ENCODE results near the gene DDX55.
"Not testable (repeated sequence)": the region's sequence is repeated elsewhere in the genome, so short reads cannot be mapped to it uniquely, and the experiment has no call there.

DDX55 gene, protein sequence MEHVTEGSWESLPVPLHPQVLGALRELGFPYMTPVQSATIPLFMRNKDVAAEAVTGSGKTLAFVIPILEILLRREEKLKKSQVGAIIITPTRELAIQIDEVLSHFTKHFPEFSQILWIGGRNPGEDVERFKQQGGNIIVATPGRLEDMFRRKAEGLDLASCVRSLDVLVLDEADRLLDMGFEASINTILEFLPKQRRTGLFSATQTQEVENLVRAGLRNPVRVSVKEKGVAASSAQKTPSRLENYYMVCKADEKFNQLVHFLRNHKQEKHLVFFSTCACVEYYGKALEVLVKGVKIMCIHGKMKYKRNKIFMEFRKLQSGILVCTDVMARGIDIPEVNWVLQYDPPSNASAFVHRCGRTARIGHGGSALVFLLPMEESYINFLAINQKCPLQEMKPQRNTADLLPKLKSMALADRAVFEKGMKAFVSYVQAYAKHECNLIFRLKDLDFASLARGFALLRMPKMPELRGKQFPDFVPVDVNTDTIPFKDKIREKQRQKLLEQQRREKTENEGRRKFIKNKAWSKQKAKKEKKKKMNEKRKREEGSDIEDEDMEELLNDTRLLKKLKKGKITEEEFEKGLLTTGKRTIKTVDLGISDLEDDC
- 47.8 reads per million, percentile 67 among the genes with 10 or more reads in this experiment for total RNA-seq

DNA sequence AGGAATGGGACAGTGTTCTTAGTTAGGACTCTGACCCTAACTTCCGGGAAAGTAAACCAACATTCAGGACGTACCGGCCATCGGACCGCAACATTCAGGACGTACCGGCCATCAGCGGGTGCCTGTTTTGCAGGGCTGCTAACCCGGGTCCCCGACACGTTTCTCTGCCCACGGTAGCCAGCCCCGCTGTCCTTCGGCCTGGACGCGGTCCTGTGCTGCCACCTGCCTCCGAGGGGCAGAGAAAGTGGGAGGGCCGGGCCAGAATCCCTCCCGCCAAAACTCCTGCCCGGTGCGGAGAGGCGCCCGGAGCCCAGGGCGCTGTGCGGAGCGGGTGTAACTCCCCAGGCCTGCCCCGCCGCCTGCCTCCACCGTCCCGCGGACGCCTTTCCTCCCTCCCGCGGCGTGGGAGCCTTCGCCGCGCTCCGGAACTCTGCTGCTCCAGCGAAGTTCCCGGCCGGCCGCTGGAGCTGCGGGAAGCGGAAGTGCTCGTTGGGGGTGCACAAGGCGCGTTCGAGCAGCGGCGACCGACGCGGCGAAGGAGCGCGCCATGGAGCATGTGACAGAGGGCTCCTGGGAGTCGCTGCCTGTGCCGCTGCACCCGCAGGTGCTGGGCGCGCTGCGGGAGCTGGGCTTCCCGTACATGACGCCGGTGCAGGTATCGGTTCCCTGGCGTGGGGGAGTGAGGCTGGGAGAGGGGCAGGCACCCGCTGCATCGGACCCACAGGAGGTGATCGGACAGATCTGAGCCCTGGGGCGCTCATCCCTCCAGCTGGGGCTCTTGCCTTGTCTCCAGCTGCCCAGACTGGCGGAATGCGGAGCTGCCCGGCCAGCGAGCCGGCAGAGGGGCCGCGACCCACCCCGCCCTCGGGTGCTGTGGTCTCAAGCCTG is at the start of gene DDX55:
Gene DDX55 (plus strand): TSS at position 498 of the 888 bp plus-strand sequence. CDS start 50 bp downstream, at position 548.
- peak; percentile 85 for DNase-seq

DNA sequence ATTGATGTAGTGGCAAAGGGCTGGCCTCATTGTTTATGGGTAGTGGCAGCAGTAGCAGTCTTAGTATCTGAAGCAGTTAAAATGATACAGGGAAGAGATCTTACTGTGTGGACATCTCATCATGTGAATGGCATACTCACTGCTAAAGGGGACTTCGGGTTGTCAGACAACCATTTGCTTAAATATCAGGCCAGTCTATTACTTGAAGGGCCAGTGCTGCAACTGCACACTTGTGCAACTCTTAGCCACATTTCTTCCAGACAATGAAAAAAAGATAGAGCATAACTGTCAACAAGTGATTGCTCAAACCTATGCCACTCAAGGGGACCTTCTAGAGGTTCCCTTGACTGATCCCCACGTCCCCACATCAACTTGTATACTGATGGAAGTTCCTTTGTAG is 47.8 kb upstream of the DDX55 start:
- not testable (repeated sequence) for DNase-seq

DNA sequence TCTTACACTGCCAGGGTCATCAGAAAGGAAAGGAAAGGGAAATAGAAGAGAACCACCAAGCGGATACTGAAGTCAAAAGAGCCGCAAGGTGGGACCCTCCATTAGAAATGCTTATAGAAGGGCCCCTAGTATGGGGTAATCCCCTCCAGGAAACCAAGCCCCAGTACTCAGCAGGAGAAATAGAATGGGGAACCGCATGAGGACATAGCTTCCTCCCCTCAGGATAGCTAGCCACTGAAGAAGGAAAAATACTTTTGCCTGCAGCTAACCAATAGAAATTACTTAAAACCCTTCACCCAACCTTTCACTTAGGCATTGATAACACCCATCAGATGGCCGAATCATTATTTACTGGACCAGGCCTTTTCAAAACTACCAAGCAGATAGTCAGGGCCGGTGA is 47.1 kb upstream of the DDX55 start:
- not testable (repeated sequence) for DNase-seq

DNA sequence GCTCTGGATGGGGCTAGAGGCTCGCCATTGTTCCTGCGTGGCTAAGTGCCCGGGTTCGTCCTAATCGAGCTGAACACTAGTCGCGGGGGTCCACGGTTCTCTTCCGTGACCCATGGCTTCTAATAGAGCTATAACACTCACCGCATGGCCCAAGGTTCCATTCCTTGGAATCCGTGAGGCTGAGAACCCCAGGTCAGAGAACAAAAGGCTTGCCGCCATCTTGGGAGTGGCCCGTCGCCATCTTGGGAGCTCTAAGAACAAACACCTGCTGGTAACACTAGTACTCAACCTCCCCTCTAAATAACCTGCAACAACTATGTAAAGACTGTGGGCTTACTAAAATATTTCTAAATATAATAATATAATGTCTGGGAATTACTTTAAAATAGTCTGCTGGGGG is 43.4 kb upstream of the DDX55 start:
- not testable (repeated sequence) for DNase-seq

DNA sequence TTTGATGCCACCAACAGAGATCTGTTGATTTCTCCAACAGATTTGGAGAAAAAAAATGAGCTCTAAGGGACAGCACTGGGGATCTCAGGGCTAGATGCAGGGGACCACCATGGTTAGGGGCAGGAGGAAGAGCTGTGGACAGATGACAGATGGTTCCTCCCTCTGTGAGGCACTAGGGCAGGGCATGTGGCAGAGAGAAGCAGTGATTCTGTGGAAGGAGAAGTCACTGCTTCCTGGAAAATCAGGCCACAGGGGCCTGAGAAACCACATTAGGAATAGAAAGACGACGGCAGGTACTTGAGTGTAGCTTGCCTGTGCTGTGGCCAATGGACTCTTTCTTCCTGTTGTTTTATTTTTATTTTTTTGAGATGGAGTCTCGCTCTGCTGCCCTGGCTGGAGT is 42.4 kb upstream of the DDX55 start:
- no peak for DNase-seq

DNA sequence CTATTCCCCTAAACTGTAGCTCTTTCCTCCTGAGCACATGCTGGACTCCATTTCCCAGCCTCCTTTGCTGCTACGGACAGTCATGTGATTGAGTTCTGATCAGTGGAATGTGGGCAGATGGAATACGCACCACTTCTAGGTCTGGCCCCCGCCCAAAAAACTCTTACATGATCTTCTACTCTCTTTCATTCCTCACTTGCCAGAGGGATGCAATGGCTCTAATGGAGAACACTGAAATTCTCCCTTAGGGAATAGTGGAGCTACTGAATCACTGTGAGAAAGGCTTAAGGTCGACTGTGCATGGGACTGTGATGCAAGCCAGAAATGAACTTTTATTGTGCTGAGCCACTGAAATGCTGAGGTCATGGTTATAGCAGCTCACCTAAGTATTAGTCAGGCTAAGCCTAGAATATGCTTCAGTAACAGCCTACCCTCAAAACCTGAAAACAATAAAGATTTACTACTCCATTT is 30.5 kb upstream of the DDX55 start:
- no peak for DNase-seq

DNA sequence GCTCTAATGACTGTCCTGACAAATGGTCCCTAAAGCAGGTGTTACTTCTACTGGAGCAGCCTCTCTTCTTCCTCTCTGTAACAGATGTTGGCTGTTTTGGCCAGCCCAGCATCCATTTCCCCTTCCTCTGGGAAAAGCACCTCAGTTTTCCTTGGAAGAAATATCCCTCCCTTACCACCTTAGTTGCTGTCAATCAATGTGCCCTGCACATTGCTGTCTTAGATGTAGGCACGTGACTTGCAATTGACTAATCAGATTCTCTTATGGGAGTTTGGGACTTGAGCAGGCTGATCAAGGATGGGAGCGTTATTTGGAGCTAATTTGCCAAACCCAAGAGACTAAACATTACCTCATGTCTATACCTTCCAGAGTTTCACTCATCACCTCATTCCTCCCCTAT is 29.5 kb upstream of the DDX55 start:
- no peak for DNase-seq

DNA sequence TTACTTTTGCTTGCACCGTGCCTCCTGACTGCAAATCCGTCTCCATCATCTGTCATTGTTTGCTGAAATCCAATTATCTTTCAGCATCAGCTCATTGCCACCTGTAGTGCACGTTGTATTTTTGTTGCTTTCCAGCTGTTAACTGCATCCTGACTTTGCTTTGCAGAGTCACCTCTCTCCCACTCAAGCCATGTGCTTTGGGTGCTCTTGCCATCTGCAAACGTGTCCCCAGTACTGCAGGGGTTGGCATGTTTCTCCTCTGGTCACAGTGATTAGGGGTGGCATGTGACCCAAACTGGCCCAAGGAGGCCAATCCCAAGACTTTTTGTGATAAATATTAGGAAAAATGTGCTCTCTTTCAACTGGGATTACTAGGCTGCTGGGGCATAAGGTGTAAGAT is 28.0 kb upstream of the DDX55 start:
- no peak for DNase-seq

DNA sequence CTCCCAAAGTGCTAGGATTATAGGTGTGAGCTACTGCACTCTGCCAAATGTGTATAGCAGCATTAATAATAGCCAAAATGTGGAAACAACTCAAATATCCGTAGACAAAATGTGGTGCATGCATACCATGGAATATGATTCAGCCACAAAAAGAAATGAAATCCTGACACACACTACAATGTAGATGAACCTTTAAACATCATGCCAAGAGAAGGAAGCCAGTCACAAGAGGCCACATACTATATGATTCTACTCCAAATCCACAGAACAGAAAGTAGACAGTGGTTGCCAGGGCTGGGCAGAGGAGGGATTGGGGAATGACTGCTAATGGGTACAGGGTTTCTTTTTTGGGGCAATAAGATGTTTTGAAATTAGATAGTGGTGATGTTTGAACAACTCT is 25.3 kb upstream of the DDX55 start:
- DNase-seq: no peak

DNA sequence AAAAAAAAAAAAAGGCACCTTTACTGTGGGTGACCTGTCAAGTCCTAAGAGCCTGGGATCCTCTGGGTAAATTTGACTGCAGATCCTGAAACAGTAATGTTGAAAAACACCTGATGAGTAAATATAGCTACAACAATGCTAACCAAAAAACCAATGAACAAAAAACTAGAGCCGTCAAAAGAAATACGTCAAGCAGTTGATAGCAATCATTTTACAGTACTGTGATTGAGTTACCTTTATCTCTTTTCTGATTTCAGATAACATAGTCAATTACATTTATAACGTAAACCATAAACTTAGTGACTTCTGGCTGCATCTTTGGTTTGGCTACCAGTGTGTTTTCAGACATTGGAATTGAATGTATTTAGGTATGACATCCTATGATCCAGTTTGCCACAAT is 23.7 kb upstream of the DDX55 start:
- no peak for DNase-seq

DNA sequence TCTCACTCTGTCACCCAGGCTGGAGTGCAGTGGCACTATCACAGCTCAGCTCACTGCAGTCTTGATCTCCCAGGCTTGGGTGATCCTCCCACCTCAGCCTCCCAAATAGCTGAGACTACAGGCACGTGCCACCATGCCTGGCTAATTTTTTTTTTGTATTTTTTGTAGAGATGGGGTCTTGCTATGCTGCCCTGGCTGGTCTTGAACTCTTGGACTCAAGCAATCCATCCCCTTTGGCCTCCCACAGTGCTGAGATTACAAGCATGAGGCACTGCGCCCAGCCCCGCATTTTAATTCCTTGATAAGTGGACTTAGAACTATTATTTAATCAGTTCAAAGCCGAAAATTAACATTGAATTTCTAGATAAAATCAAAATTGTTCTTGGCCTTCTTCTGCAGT is 23.1 kb upstream of the DDX55 start:
- DNase-seq: not testable (repeated sequence)

DNA sequence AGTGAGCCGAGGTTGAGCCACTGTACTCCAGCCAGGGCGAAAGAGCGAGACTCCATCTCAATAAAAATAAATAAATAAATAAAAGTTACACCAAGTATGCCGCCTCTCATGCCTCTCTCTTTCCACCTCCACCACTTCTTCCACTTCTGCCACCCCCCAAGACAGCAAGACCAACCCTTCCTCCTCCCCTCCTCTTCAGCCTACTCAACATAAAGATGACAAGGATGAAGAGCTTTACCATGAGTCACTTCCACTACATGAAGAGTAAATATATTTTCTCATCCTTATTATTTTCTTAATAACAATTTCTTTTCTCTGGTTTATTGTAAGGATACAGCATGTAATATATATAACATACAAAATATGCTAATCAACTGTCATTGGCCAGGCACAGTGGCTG is 21.1 kb upstream of the DDX55 start:
- no peak for DNase-seq

DNA sequence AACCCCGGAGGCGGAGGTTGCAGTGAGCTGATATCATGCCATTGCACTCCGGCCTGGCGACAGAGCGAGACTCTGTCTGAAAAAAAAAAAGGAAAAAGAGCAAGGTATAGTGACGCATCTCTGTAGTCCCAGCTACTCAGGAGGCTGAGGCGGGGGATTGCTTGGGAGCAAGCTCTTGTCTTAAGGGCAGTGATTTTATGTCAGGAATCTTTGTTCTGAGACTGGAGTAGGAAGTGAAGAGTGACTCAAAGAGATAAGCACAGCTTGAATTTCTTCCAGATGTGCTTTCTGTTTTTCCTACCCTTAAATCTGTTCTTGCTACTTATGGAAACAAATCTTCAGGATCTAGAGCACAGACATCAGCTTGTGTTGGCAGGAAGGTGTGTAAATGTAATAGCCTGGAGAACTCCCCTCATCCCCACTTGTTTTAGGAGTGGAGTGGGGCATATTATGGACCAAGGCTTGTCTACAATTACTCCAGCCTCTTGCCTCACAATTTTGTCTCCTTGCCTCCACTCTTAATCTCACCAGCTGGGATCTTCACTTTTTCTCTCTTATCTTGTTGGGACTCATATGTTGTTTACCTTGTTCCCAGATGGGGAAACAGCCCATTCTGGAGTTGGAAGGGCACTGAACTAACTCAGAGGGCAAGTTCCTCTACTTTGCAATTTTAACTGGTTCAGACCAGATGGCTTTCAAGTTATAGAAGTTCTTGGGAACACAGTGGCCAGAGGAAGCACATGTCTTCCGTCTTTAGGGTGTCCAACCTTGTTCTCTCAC is 10.0 kb upstream of the DDX55 start:
- no peak for DNase-seq

DNA sequence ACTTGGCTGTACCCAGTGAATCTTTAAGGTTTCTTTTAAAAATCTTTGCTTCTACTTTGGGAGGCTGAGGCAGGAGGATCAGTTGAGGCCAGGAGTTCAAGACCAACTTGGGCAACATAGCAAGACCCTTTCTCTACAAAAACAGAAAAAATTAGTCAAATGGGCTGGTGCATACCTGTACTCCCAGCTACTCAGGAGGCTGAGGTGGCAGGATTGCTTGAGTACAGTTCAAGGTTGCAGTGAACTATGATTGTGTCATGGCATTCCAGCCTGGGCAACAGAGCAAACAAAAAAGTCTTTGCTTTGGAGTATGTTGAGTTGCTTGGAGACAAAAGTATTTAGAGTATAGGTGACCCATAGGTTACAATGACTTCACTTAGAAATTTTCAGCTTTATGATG is 6.2 kb upstream of the DDX55 start:
- DNase-seq: no peak

DNA sequence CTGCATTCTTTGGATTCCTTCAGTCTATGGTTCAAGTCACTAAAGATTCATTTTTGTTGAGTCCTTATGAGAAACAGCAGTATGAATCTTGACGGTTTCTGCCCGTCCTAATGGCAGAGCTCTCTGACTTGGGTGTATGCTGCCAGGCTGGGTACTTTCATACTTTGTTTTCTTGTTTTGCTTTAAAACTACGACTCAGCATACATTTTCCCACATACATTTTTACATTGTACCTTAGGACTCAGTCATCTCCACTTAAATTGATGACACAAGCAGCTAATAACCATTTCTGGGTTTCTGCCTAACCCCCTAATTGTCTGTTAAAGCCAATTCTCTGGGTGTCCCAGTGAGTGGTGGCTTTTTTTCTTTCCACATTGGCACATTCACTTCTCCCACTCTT is 4.8 kb upstream of the DDX55 start:
- no peak for DNase-seq

DNA sequence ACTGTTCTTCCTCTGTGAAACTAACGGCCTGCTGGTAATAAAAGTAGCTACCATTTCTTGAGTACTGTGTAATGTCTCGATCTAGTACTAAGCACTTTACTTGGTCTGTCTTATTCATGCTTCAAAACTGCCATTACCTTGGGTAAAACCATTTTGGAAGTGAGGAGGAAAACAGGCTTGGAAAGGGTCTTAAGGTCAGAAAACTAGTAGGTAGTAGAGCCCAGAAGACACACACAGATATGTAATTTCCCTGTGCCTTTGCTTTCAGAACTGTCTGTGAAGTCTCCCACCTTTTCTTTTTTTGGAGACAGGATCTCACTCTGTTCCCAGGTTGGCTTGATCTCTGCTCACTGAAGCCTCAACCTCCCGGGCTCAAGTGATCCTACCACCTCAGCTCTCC is 3.4 kb upstream of the DDX55 start:
- no peak for DNase-seq

DNA sequence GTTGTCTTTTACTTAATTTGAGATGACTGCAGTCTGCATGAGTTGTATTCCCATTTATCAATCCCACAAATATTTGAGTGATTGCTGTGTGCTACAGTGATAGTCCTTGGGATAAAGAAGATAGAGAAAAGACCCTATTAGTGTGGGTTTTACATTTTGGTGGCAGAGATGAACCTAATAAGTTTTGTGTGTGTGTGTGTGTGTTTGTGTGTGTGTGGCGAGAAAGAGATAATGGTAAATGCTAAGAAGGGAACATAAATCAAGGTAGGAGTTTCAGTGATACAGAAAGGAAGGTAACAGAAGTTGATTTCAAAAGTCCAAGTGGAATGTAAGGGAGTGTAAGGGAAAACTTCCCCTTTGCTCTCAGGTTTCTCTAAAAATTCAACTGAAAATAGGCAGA is 2.6 kb upstream of the DDX55 start:
- DNase-seq: no peak

DNA sequence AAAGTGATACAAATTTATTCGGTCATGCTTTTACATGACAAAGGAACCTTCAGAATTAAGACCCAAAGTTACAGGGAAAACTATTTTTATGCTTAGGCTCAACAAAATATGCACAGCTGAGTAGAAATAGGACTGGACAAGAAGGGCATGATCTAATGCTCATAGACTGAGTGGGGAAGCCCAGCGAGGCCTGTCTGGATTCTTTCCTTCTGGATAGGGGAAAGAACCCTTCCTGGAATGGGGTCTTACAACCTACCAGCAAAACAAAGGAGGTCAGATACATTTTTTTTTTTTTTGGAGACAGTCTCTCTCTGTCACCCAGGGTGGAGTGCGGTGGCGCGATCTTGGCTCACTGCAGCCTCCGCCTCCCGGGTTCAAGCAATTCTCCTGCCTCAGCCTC is 2.2 kb upstream of the DDX55 start:
- no peak for DNase-seq

DNA sequence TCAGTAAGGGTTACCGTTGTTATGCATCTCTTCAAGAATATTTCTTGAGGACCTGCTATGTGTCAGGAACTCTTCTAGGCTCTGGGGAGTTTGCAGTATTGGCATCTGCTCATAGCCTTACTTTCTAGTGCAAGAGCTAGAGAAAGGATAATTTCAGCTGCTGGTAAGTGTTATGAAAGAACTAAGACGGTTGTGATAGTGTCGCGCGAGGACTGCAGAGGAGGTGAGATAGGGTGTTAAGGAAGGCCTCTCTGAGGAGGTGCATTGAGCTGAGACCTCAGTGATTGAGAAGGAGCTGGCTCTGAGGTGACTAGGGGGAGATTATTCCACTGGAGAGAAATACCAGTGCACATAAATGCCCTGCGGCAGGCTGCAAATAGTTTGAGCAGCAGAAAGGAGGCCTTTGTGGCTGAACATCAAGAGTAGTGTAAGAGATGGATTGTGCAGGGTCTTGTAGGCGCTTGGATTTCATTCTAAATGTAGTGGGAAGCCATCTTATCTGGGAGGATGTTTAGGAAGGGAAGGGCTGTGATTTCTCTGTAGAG is 824 bp downstream of the DDX55 start:
- no peak for DNase-seq

DNA sequence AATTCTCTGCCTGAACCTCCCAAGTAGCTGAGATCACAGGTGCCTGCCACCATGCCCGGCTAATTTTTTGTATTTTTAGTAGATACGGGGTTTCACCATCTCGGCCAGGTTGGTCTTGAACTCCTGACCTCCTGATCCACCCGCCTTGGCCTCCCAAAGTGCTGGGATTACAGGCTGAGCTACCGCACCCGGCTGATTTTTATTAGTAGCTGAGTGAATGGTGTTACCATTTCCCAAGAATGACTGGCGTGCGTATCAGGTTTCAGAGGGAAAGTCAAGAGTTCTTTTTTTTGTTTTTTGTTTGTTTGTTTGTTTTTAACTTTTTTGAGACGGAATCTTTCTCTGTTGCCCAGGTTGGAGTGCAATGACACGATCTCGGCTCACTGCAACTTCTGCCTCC is 1.6 kb downstream of the DDX55 start:
- not testable (repeated sequence) for DNase-seq

DNA sequence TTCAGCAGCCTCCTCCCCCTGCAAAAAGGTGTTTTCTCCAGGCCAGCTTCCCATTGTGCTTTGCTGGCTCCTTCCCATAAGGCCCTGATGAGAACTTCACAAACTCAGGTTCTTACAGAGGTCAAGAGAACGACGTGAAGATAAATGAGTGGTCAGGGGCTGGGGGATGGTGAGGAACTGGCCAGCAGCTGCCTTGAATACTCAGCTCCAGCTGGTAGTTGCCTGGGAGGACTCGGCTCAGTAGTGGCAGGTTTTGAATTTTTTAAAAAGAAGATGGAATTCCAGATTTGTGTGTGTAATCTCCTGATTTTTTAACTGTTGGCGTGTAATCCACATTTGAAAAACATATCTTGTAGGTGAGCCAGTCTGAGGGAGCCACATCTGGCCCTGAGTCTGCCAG is 5.9 kb downstream of the DDX55 start:
- no peak for DNase-seq

DNA sequence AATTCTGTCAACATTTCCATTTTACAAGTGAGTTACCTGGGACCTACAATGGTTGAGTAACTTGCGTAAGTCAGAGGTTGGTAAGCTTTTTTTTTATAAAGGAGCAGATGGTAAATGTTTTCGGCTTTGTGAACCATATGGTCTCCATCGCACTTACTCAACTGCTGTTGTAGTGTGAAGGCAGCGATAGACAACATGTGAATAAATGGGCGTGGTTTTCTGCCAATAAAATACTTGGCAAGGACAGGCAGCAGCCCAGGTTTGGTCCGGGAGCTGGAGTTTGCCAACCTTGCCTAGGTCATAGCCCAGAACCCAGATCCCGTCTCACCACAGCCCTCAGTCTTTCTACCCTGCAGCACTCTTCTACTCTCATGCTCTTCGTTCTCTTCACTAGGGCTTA is 6.3 kb downstream of the DDX55 start:
- DNase-seq: no peak
